GM12891 (cell line): ENCODE measurements around the gene SLC2A9.

Experiments
- PAX5 ChIP-seq: IDR thresholded peaks from 2 replicates; pipeline ENCODE4 v1.6.1; 2011; ENCODE audit warnings: low read length, moderate library complexity, mild to moderate bottlenecking; ENCODE audit not compliant: insufficient read depth, severe bottlenecking
- POLR2A ChIP-seq: IDR thresholded peaks from 2 replicates; pipeline ENCODE4 v1.6.1; 2011; ENCODE audit warnings: low read depth, low read length, control low read depth
- POLR2AphosphoS5 ChIP-seq: IDR thresholded peaks from 2 replicates; pipeline ENCODE4 v1.6.1; 2011; ENCODE audit warnings: low read depth, low read length, control low read depth
- POU2F2 ChIP-seq: IDR thresholded peaks from 2 replicates; pipeline ENCODE4 v1.6.1; 2011; ENCODE audit warnings: low read depth, mild to moderate bottlenecking, control low read depth, low read length, moderate library complexity
- SPI1 ChIP-seq: IDR thresholded peaks from 2 replicates; pipeline ENCODE4 v1.6.1; 2011; ENCODE audit warnings: low read depth, low read length, control low read depth
- TAF1 ChIP-seq: IDR thresholded peaks from 2 replicates; pipeline ENCODE4 v1.6.1; 2011; ENCODE audit warnings: low read depth, low read length, control low read depth

DNA sequence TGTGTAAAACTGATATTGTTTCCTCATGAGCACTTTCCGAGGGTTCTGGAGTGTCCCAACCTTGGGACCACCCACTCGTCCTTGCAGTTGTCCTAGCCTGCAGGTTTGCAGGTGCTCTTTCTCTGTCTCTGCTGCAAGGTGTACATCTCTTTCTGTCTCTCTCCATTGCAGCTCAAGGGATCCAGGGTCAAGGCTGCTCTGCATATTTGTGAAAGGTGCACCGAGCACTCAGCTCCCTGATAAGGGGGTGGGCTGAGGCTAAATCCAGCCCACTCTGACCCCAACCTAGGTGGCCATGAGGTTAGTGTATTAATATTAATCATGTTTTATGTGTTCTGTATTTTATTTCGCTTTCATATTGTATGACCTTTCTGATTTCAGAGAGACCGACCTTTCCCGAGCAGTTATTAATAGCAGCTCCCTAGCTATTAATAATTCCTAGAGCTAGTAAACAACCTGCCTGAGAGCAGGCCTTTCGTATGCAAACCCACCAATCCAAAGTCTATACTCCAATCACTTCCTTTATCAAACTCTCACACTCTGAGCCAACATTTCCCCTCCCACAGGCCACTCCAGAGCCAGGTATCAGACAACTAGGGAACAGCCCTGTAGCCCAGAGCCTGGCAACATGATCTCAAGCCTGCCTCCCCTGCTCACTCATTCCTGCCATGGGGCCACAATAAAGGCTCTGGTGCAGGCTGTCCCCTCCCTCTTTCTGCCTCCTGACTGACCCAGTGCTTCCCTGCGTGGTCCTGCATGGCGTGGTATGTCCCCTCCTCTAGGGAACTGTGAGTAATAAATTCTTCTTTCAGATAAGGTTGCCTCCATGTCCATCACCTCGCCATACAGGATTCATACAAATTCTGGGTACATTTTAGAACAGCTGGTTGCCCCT lies 73.9 kb downstream of the SLC2A9 start:
- TF ChIP-seq SPI1 = no peak
- no peak for TF ChIP-seq POLR2AphosphoS5
- no peak for TF ChIP-seq POLR2A
- TF ChIP-seq TAF1 = no peak
- no peak for TF ChIP-seq PAX5
- TF ChIP-seq POU2F2 = no peak
